HG03066 (cell line): Measurements from ENCODE around the gene DHRSX.
"Not testable (repeated sequence)": the region's sequence is repeated elsewhere in the genome, so short reads cannot be mapped to it uniquely, and the experiment has no call there.

ENCODE experiments used
- ATAC-seq: cut with Tn5 transposase; IDR thresholded peaks from one replicate; pipeline ENCODE4 v1.9.1; 2021; ENCODE audit warnings: low read depth; ENCODE audit not compliant: unreplicated experiment

DHRSX gene

GRCh38 chrX:2521092-2521926 lies 20.5 kb upstream of the DHRSX start:
- peak; percentile 72 for ATAC-seq

GRCh38 chrX:2520539-2520938 lies 19.8 kb upstream of the DHRSX start:
- ATAC-seq, result no peak

- ATAC-seq, result not testable (repeated sequence)
Observed at GRCh38 chrX:2519638-2520037, 18.9 kb upstream of the DHRSX start.

GRCh38 chrX:2517055-2517454 lies 16.3 kb upstream of the DHRSX start:
- ATAC-seq, result no peak

- peak; percentile 51 for ATAC-seq
Observed at GRCh38 chrX:2516623-2517022, 15.8 kb upstream of the DHRSX start.

GRCh38 chrX:2514131-2514530 lies 13.4 kb upstream of the DHRSX start:
- no peak for ATAC-seq

- no peak for ATAC-seq
Observed at GRCh38 chrX:2513121-2513664, 12.4 kb upstream of the DHRSX start.

- no peak for ATAC-seq
Observed at GRCh38 chrX:2512501-2512900, 11.7 kb upstream of the DHRSX start.

- ATAC-seq, result no peak
Observed at GRCh38 chrX:2511326-2511725, 10.6 kb upstream of the DHRSX start.

- no peak for ATAC-seq
Observed at GRCh38 chrX:2508648-2509335, 8.0 kb upstream of the DHRSX start.

GRCh38 chrX:2507904-2508627 lies 7.3 kb upstream of the DHRSX start:
- ATAC-seq, result no peak

- ATAC-seq, result no peak
Observed at GRCh38 chrX:2507196-2507595, 6.4 kb upstream of the DHRSX start.

- ATAC-seq, result not testable (repeated sequence)
Observed at GRCh38 chrX:2505341-2505740, 4.6 kb upstream of the DHRSX start.

GRCh38 chrX:2504706-2505332 lies 4.0 kb upstream of the DHRSX start:
- no peak for ATAC-seq

- ATAC-seq, result no peak
Observed at GRCh38 chrX:2503591-2504500, 3.1 kb upstream of the DHRSX start.

GRCh38 chrX:2502668-2503519 lies 2.1 kb upstream of the DHRSX start:
- no peak for ATAC-seq

- no peak for ATAC-seq
Observed at GRCh38 chrX:2502120-2502667, 1.4 kb upstream of the DHRSX start.

GRCh38 chrX:2501559-2502102 lies 855 bp upstream of the DHRSX start:
- no peak for ATAC-seq
